Gastroesophageal sphincter (tissue), 4 donors: ENCODE results near the gene CD3E. TPM values are rescaled to one million over a fixed set of nuclear protein-coding genes. Genes with fewer than 3 reads are reported as not detected.
"Not testable (repeated sequence)": the region's sequence is repeated elsewhere in the genome, so short reads cannot be mapped to it uniquely, and the experiment has no call there.

Source experiments
- ATAC-seq: fragments of 150-250 bp; one replicate; pipeline ENCODE4 v1.9.1; 2016; ENCODE audit warnings: mild to moderate bottlenecking, moderate library complexity
- H3K27ac ChIP-seq, 4 donors: fragments of 200-600 bp; sonication (generic) in 3 of 4; 1 replicate in 3 of 4; 2 replicates in 1 of 4; pipeline ENCODE4 v1.5.1; 2016 to 2019
- H3K27me3 ChIP-seq: fragments of 200-600 bp; sonication (generic); one replicate; pipeline ENCODE4 v1.5.1; 2019
- H3K36me3 ChIP-seq, 2 donors: fragments of 200-600 bp; sonication (generic); one replicate each; pipeline ENCODE4 v1.5.1; 2019; ENCODE audit warnings: control low read depth in 1 of 2
- H3K4me1 ChIP-seq, 3 donors: fragments of 200-600 bp; sonication (generic); 1 replicate in 2 of 3; 2 replicates in 1 of 3; pipeline ENCODE4 v1.5.1; 2016 to 2019; ENCODE audit warnings: control low read depth in 2 of 3
- H3K4me3 ChIP-seq, 2 donors: fragments of 200-600 bp; sonication (generic); one replicate each; pipeline ENCODE4 v1.5.1; 2019; ENCODE audit warnings: mild to moderate bottlenecking in 1 of 2, moderate library complexity in 1 of 2
- H3K9me3 ChIP-seq, 3 donors: fragments of 200-600 bp; sonication (generic); one replicate each; pipeline ENCODE4 v1.5.1; 2017 to 2019; ENCODE audit warnings: control low read depth in 2 of 3
- EP300 ChIP-seq: sonication (generic); formaldehyde crosslinking; IDR thresholded peaks from one replicate; pipeline ENCODE4 v1.6.1; 2017; ENCODE audit warnings: antibody characterized with exemption, mild to moderate bottlenecking
- POLR2A ChIP-seq, 2 donors: fragments of 450-650 bp; IDR thresholded peaks; one replicate each; pipeline ENCODE4 v1.6.1; 2017; ENCODE audit warnings: antibody characterized with exemption in 2 of 2, mild to moderate bottlenecking in 2 of 2, moderate library complexity in 1 of 2
- POLR2AphosphoS5 ChIP-seq: sonication (generic); formaldehyde crosslinking; IDR thresholded peaks from one replicate; pipeline ENCODE4 v1.6.1; 2017; ENCODE audit warnings: antibody characterized with exemption
- WGBS, 2 donors: methylation state at CpG; one replicate each; pipeline ENCODE4 v1.1.5; 2018; ENCODE audit warnings: low coverage in 1 of 2; 5-methylcytosine and 5-hydroxymethylcytosine counted together
- total RNA-seq, 4 donors: library from RNA; depleted of rRNA; stranded (reverse); fragments of >200 nt; gene quantifications; one replicate each; pipeline ENCODE4 v1.1.0, GENCODE V29; 2016
- TF ChIP-seq, protein P1 (sequence below), 4 experiments: fragments of 200-600 bp in 2 of 4; fragments of 450-650 bp in 2 of 4; sonication (generic) in 1 of 4; IDR thresholded peaks; one replicate each; pipeline ENCODE4 v1.5.1; 2017 to 2019; ENCODE audit warnings: antibody characterized with exemption in 4 of 4, mild to moderate bottlenecking in 2 of 4, moderate library complexity in 2 of 4

CD3E gene
- total RNA-seq, 4 donors from 2014 or later, result 0.77 to 2.8 (median 0.78) TPM; not detected in 1

- Histone ChIP-seq H3K9me3 (no peaks in the 10 kb centered on the region), H3K36me3 (no peaks in the 10 kb centered on the region), H3K4me1 (no peaks in the 10 kb centered on the region), H3K27ac (no peak overlapping the region), H3K27me3 (peaks cover 22% of the 10 kb centered on the region), H3K4me3 (no peak overlapping the region)
- 41 to 51% methylated on average over 5 to 8 of the region's 8 CpGs for WGBS, 2 donors
- TF ChIP-seq, protein P1, sequence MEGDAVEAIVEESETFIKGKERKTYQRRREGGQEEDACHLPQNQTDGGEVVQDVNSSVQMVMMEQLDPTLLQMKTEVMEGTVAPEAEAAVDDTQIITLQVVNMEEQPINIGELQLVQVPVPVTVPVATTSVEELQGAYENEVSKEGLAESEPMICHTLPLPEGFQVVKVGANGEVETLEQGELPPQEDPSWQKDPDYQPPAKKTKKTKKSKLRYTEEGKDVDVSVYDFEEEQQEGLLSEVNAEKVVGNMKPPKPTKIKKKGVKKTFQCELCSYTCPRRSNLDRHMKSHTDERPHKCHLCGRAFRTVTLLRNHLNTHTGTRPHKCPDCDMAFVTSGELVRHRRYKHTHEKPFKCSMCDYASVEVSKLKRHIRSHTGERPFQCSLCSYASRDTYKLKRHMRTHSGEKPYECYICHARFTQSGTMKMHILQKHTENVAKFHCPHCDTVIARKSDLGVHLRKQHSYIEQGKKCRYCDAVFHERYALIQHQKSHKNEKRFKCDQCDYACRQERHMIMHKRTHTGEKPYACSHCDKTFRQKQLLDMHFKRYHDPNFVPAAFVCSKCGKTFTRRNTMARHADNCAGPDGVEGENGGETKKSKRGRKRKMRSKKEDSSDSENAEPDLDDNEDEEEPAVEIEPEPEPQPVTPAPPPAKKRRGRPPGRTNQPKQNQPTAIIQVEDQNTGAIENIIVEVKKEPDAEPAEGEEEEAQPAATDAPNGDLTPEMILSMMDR (IDR thresholded peaks at IDR 0.05), result no peak
- no peak for TF ChIP-seq POLR2A (IDR thresholded peaks at IDR 0.05)
- TF ChIP-seq POLR2AphosphoS5, result no peak
- no peak for ATAC-seq
These were observed 2.8 kb upstream of the CD3E start for GRCh38 chr11:118301600-118302195.

GRCh38 chr11:118304227-118304567, 333 bp upstream of the CD3E start:
- no peak overlapping the region for H3K4me3 ChIP-seq
- H3K9me3 ChIP-seq, result no peaks in the 10 kb centered on the region
- no peak for ATAC-seq
- 64% methylated on average over 1 of the region's 1 CpG; no CpG with 5 or more reads in 1 of the 2 donors for WGBS, 2 donors
- H3K27ac ChIP-seq, result no peak overlapping the region
- no peak for TF ChIP-seq POLR2A (IDR thresholded peaks at IDR 0.05)
- no peak for TF ChIP-seq EP300
- TF ChIP-seq, protein P1 (IDR thresholded peaks at IDR 0.05), result no peak
- no peak for TF ChIP-seq POLR2AphosphoS5
- peaks cover 22% of the 10 kb centered on the region for H3K27me3 ChIP-seq
- H3K36me3 ChIP-seq, result no peaks in the 10 kb centered on the region
- H3K4me1 ChIP-seq, result no peaks in the 10 kb centered on the region

DNA sequence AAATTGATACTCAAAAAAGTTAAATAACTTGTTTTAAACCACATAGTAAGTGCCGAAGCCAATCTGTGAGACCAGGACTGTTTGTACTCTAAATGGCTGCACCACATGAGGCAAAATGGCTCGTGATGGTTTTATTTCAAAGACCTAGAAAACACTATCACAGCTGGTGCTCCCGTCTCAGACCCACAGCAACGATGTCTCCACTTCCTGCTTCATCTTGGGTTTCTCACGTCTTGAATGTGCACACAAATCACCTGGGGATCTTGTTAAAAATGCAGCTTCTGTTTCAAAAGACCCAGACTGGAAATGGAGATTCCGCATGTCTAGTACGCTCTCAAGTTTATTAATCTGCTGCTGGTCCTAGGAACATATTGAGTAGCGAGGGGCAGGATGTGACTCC, 1.2 kb downstream of the CD3E start:
- no peaks in the 10 kb centered on the region for H3K9me3 ChIP-seq
- H3K36me3 ChIP-seq, result no peaks in the 10 kb centered on the region
- peaks cover 22% of the 10 kb centered on the region for H3K27me3 ChIP-seq
- TF ChIP-seq POLR2A (IDR thresholded peaks at IDR 0.05) (no peak), EP300 (no peak), POLR2AphosphoS5 (no peak)
- TF ChIP-seq, protein P1 (IDR thresholded peaks at IDR 0.05), result no peak
- no peak for ATAC-seq
- H3K4me1 ChIP-seq, result no peaks in the 10 kb centered on the region
- no peak overlapping the region for H3K4me3 ChIP-seq
- H3K27ac ChIP-seq, result no peak overlapping the region
- 61 to 66% methylated on average over 4 to 8 of the region's 8 CpGs for whole genome bisulfite sequencing, 2 donors

GRCh38 chr11:118306556-118306955, 2.0 kb downstream of the CD3E start:
- H3K4me1 ChIP-seq, result no peaks in the 10 kb centered on the region
- WGBS, 2 donors, result 71 to 83% methylated on average over 1 to 2 of the region's 2 CpGs
- H3K36me3 ChIP-seq, result no peaks in the 10 kb centered on the region
- H3K9me3 ChIP-seq, result no peaks in the 10 kb centered on the region
- TF ChIP-seq, protein P1 (IDR thresholded peaks at IDR 0.05), result no peak
- no peak for TF ChIP-seq POLR2AphosphoS5
- TF ChIP-seq POLR2A (IDR thresholded peaks at IDR 0.05), result no peak
- H3K4me3 ChIP-seq, result no peak overlapping the region
- ATAC-seq, result no peak
- no peak overlapping the region for H3K27ac ChIP-seq
- peaks cover 22% of the 10 kb centered on the region for H3K27me3 ChIP-seq

DNA sequence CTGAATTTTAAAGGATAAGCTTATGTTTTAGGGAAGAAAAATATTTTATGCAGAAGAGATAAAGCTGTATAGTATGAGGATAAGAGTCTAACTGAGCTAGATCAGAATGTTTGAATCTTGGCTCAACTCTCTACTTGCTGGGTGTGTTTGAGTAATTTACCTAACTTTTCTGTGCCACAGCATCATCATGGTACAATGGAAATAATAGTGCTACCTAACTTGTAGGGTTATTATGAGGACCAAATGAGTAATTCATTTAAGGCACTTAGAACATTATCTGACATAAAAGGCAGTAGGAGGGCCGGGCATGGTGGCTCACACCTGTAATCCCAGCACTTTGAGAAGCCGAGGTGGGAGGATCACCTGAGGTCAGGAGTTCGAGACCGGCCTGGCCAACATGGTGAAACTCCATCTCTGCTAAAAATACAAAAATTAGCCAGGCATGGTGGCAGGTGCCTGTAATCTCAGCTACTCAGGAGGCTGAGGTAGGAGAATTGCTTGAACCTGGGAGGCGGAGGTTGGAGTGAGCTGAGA, 4.5 kb downstream of the CD3E start:
- H3K4me3 ChIP-seq, H3K9me3 ChIP-seq, ATAC-seq, H3K4me1 ChIP-seq, H3K27ac ChIP-seq, H3K36me3 ChIP-seq: not testable (repeated sequence)
- 97 to 100% methylated on average over 1 to 4 of the region's 5 CpGs for WGBS, 2 donors
- peaks cover 40% of the 10 kb centered on the region for H3K27me3 ChIP-seq
